ENCODE results near the gene PIP4K2C. TPM values are rescaled to one million over a fixed set of nuclear protein-coding genes. Genes with fewer than 3 reads are reported as not detected.

Gene PIP4K2C
- total RNA-seq, 2 experiments from 2014 or later = 17.1 to 18.5 TPM

GRCh38 chr12:57607958-57608663 is 17.1 kb downstream of the PIP4K2C start:
- H3K9me3 Mint-ChIP-seq = no peaks in the 10 kb centered on the region
- peaks cover 21% of the 10 kb centered on the region for H3K27me3 Mint-ChIP-seq
- no peaks in the 10 kb centered on the region for H3K36me3 Mint-ChIP-seq
- peak overlapping the region; percentile 3 for H3K27ac Mint-ChIP-seq
- H3K4me3 Mint-ChIP-seq = no peak overlapping the region
- DNase-seq = no peak
- peaks cover 22% of the 10 kb centered on the region for H3K4me1 Mint-ChIP-seq

- Mint-ChIP-seq H3K36me3 (no peaks in the 10 kb centered on the region), H3K4me1 (peaks cover 14% of the 10 kb centered on the region), H3K4me3 (no peak overlapping the region), H3K9me3 (no peaks in the 10 kb centered on the region), H3K27me3 (peaks cover 28% of the 10 kb centered on the region), H3K27ac (no peak overlapping the region)
- DNase-seq = no peak
Measured at GRCh38 chr12:57609101-57609780, 18.2 kb downstream of the PIP4K2C start.

- no peak for DNase-seq
Measured at GRCh38 chr12:57609781-57610553, 19.0 kb downstream of the PIP4K2C start.

GRCh38 chr12:57610554-57611107 is 19.6 kb downstream of the PIP4K2C start:
- Mint-ChIP-seq H3K36me3 (no peaks in the 10 kb centered on the region), H3K27me3 (peaks cover 36% of the 10 kb centered on the region), H3K9me3 (no peaks in the 10 kb centered on the region), H3K4me3 (peak overlapping the region; percentile 61), H3K4me1 (peaks cover 12% of the 10 kb centered on the region), H3K27ac (no peak overlapping the region)
- no peak for DNase-seq

More at GRCh38 chr12:57609781-57610553, 19.0 kb downstream of the PIP4K2C start:
- H3K4me1 Mint-ChIP-seq = peaks cover 17% of the 10 kb centered on the region
- H3K9me3 Mint-ChIP-seq = no peaks in the 10 kb centered on the region
- H3K27ac Mint-ChIP-seq = no peak overlapping the region
- H3K36me3 Mint-ChIP-seq = no peaks in the 10 kb centered on the region
- peaks cover 30% of the 10 kb centered on the region for H3K27me3 Mint-ChIP-seq
- peak overlapping the region; percentile 61 for H3K4me3 Mint-ChIP-seq

- Mint-ChIP-seq H3K4me1 (peaks cover 9% of the 10 kb centered on the region), H3K27ac (no peak within 1 kb of the TSS), H3K27me3 (peaks cover 36% of the 10 kb centered on the region), H3K9me3 (no peaks in the 10 kb centered on the region), H3K4me3 (peak within 1 kb of the TSS; percentile 61), H3K36me3 (no peaks in the 10 kb centered on the region)
- peak; percentile 52 for DNase-seq
Measured at GRCh38 chr12:57611108-57611826, 20.3 kb downstream of the PIP4K2C start, which contains the start of gene ARHGEF25. Gene ARHGEF25 (plus strand): TSS chr12:57611435. CDS start chr12:57611895, 460 bp downstream.

GRCh38 chr12:57611827-57612710 is 21.1 kb downstream of the PIP4K2C start:
- H3K4me3 Mint-ChIP-seq = peak overlapping the region; percentile 57
- no peak overlapping the region for H3K27ac Mint-ChIP-seq
- DNase-seq = no peak
- peaks cover 9% of the 10 kb centered on the region for H3K4me1 Mint-ChIP-seq
- H3K36me3 Mint-ChIP-seq = no peaks in the 10 kb centered on the region
- H3K9me3 Mint-ChIP-seq = no peaks in the 10 kb centered on the region
- peaks cover 42% of the 10 kb centered on the region for H3K27me3 Mint-ChIP-seq

- Mint-ChIP-seq H3K4me1 (peaks cover 9% of the 10 kb centered on the region), H3K27me3 (peaks cover 50% of the 10 kb centered on the region), H3K4me3 (no peak overlapping the region), H3K9me3 (no peaks in the 10 kb centered on the region), H3K36me3 (no peaks in the 10 kb centered on the region), H3K27ac (no peak overlapping the region)
- no peak for DNase-seq
Measured at GRCh38 chr12:57612711-57613426, 21.9 kb downstream of the PIP4K2C start.

- Mint-ChIP-seq H3K27me3 (peaks cover 57% of the 10 kb centered on the region), H3K27ac (no peak overlapping the region), H3K4me3 (no peak overlapping the region), H3K4me1 (peaks cover 9% of the 10 kb centered on the region), H3K9me3 (no peaks in the 10 kb centered on the region), H3K36me3 (no peaks in the 10 kb centered on the region)
- DNase-seq = no peak
Measured at GRCh38 chr12:57613427-57614109, 22.6 kb downstream of the PIP4K2C start.

- Mint-ChIP-seq H3K4me3 (no peak overlapping the region), H3K27me3 (peaks cover 65% of the 10 kb centered on the region), H3K36me3 (no peaks in the 10 kb centered on the region), H3K27ac (no peak overlapping the region), H3K9me3 (no peaks in the 10 kb centered on the region), H3K4me1 (peaks cover 10% of the 10 kb centered on the region)
- no peak for DNase-seq
Measured at GRCh38 chr12:57614178-57614947, 23.4 kb downstream of the PIP4K2C start.

GRCh38 chr12:57614948-57615500 is 24.0 kb downstream of the PIP4K2C start:
- Mint-ChIP-seq H3K27me3 (peaks cover 69% of the 10 kb centered on the region), H3K4me1 (peaks cover 10% of the 10 kb centered on the region)

GRCh38 chr12:57615637-57616036 is 24.6 kb downstream of the PIP4K2C start:
- Mint-ChIP-seq H3K27me3 (peaks cover 70% of the 10 kb centered on the region), H3K9me3 (no peaks in the 10 kb centered on the region), H3K27ac (no peak overlapping the region), H3K4me1 (peaks cover 11% of the 10 kb centered on the region), H3K4me3 (no peak overlapping the region), H3K36me3 (no peaks in the 10 kb centered on the region)
- DNase-seq = no peak

More at GRCh38 chr12:57614948-57615500, 24.0 kb downstream of the PIP4K2C start:
- no peak overlapping the region for H3K4me3 Mint-ChIP-seq
- H3K36me3 Mint-ChIP-seq = no peaks in the 10 kb centered on the region
- H3K27ac Mint-ChIP-seq = no peak overlapping the region
- DNase-seq = no peak
- no peaks in the 10 kb centered on the region for H3K9me3 Mint-ChIP-seq
